Left kidney (tissue), 2 donors: ENCODE data around the gene PCCA. TPM values are rescaled to one million over a fixed set of nuclear protein-coding genes. Genes with fewer than 3 reads are reported as not detected.
"Not testable (repeated sequence)": the region's sequence is repeated elsewhere in the genome, so short reads cannot be mapped to it uniquely, and the experiment has no call there.

ENCODE experiments used
- DNase-seq: peaks from one replicate; pipeline ENCODE4 v3.0.0-alpha.2; 2013
- polyA plus RNA-seq: library from polyadenylated mRNA; unstranded; fragments of 120-200 nt; gene quantifications from one replicate; pipeline ENCODE4 v1.2.1, GENCODE V29; 2013; ENCODE audit not compliant: insufficient read length

The PCCA gene
- polyA plus RNA-seq, 1 donor = 64.7 TPM

GRCh38 chr13:100095498-100095897 lies 6.6 kb downstream of the PCCA start:
- DNase-seq = no peak

- no peak for DNase-seq
Observed at GRCh38 chr13:100096526-100096925, 7.6 kb downstream of the PCCA start.

- no peak for DNase-seq
Observed at GRCh38 chr13:100097821-100098220, 8.9 kb downstream of the PCCA start.

DNA sequence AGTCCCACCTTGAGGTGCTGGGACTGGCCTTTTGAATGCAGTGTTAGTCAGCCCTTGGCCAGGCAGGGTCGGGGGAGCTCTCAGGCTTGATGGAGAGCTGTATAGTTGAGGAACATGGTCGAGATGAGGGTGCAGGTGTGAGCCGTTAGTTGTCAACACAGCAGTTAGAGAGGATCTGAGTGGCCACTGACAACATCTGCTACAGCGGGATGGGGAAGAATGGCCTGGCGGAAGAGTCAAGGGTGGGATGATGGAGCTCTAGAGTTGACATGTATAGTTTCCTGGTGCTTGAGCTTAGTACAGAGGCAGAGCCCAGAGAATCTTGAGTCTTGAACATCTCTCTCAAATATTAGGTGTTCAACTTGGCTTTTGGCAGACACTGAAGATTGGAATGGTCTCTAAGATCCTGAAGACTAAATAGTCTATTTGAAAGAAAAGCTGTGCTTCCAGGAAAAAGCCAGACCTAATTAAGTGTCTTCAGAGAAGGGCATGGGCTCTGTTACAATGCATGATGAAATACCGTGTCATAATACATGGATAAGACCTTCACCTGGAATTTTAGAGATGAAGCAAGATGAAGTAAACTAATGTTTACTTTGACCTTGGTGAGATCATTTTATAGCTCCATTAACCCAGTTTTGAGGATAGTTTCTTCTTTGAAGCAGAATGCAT lies 9.7 kb downstream of the PCCA start:
- DNase-seq = no peak

- not testable (repeated sequence) for DNase-seq
Observed at GRCh38 chr13:100099117-100099445, 10.2 kb downstream of the PCCA start.

DNA sequence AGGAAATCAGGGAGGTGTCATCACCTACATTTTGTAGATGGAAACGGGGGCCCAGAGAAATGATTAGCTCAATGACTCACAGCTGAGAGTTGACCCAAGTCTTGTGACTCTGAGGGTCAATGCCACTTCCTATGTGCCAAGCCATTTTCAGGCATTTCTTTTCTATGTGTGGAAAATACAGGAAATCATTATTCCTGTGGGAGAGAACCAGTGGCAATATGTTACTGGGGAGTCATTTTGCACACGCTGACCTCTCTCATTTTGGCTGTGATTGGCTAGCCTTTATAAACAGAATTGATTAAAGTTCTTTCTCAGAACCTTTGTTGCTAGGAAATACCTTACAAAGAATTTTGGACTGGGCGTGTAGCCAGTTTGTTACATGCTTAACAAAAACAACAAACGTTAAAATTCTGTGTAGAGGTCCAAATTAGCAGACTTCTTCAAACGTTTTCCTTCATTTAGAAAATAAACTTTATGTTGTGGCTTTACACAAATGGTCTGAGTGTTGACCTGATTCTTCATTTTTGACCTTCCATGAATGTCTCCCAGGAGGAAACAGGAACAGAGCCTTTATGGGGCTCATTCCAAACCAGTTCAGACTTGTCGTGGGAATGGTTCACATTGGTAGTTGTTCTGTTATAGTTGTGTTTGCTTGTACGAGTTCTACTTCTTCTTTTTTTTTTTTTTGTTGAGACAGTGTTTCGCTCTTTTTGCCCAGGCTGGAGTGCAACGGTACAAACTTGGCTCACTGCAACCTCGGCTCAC lies 11.4 kb downstream of the PCCA start:
- DNase-seq = peak; percentile 54

GRCh38 chr13:100102042-100102441 lies 13.1 kb downstream of the PCCA start:
- no peak for DNase-seq

- DNase-seq = no peak
Observed at GRCh38 chr13:100106005-100106404, 17.1 kb downstream of the PCCA start.

DNA sequence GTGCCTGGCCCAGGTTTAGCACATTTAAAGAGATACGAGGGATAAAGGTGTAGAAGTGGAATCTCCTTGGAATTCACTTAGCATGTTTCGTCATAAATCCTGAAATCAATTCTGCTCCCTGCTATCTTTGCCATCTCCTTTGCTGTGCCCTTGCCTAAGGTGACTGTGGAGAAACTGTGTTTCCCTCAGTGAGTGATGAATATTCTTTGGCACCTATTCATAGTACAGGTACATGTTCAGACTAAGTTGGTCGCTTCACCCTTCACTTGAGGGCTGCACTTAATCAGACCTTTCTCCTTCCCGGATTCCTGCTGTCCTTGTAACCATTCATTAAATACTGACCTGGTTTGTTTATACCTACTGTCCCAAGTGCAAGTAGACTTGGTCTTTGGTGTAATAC lies 17.8 kb downstream of the PCCA start:
- no peak for DNase-seq

DNA sequence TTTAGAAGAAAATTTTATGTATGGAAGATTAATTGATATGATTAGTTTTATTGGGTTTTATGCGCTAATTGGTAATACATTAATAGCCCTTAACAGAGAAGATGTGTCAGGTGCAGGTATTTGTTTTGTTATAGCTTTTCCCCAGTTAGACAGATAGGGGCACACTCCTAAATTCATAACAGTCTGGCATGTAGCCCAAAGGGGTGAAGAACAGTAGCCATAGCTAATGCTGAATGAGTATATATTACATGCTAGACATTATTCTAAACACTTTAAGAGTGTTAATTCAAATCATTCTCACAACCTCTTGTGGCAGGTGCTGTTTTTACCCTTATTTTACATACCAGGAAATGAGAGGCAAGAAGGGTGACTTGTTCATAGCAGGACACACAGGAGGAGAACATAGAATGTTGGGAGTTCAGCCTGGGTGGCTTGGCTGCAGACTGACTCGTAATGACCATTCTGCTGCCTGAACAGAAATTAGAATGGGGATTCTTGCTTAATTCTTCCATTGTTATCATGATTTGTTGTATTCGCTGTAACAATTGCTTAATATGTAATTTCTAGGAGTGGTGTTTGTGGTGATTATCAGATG lies 20.1 kb downstream of the PCCA start:
- no peak for DNase-seq

GRCh38 chr13:100110269-100110668 lies 21.4 kb downstream of the PCCA start:
- no peak for DNase-seq

- DNase-seq = no peak
Observed at GRCh38 chr13:100112186-100112838, 23.4 kb downstream of the PCCA start.

DNA sequence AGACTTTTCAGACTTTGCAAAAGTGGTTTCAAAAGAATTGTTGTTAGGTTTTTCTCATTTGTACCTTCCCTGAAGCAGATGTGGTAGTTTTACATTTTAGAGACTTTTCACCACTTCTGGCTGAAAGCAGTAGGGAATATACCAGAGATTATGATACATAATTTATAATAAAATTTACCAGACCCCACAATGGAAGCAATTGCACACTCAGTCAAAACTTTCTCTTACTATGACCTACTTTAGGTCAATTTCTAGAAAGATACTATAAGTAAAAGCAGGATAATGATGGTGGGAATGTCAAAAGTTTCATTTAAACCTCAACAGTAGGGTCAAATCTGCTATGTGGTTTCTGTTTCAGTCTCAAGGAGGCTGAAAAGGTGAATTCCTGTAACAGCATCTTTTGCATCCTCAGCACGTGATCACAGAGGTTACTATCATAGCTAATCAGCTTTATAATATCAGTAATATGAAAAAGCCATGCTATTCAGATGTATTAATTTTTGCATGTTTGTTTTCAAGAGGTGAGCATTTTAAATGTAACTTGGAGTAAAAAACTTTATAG lies 26.9 kb downstream of the PCCA start:
- DNase-seq = no peak

GRCh38 chr13:100124265-100124664 lies 35.4 kb downstream of the PCCA start:
- DNase-seq = no peak

DNA sequence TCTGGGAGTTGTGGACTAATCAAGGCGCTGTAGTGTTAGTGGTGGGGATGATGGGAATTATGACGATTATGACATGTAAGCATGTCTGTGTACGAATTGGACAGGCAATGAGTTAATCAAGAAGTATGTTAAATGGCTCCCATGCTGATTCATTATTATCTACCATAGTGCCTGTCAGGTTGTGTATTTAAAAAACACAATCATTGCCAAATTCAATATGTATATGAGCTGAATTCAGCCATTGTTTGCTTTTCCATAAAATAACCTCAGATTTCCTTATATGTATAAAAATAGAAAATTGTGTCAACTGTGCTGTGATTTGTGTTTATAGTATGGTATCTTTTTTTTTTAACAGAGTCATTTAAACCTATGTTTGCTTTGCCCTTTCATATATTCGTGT lies 37.1 kb downstream of the PCCA start:
- no peak for DNase-seq

DNA sequence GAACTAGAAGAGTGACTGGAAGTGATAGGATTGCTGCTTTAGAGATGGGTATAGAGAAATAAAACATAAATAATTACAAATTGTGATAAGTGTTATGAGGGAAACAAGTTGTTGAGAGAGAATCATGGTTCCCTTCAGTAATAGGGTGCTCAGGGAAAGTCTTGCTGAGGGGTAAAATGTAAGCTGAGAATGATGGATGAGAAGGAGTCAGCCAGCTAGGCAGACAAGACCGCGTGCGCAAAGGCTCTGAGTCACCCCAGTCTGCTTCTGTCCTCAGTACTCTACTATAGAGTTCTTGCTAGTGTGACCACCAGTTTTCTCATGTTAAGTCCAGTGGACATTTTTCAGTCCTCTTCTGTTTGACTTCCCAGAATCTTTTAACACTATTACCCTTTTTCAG lies 39.5 kb downstream of the PCCA start:
- DNase-seq = no peak

DNA sequence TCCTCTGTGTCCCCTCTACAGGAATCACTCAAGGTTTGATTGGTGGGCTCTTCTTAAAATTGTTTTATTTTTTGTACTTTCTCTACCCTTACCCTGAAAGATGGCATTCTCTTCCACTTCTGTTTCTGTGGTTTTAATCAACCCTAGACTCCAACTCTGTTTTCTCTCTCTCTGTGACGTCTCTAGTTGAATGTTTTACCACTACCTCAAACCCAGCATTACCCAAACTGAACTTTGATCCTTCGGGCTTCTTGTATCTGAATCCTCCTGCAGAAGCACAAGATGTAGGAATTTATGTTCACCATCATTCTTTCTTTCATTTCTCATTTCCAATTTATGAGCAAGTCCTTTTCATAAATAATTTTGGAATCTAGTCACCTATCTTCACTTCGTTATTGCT lies 39.9 kb downstream of the PCCA start:
- DNase-seq = no peak

GRCh38 chr13:100129605-100130004 lies 40.7 kb downstream of the PCCA start:
- no peak for DNase-seq

- no peak for DNase-seq
Observed at GRCh38 chr13:100130092-100130491, 41.2 kb downstream of the PCCA start.

DNA sequence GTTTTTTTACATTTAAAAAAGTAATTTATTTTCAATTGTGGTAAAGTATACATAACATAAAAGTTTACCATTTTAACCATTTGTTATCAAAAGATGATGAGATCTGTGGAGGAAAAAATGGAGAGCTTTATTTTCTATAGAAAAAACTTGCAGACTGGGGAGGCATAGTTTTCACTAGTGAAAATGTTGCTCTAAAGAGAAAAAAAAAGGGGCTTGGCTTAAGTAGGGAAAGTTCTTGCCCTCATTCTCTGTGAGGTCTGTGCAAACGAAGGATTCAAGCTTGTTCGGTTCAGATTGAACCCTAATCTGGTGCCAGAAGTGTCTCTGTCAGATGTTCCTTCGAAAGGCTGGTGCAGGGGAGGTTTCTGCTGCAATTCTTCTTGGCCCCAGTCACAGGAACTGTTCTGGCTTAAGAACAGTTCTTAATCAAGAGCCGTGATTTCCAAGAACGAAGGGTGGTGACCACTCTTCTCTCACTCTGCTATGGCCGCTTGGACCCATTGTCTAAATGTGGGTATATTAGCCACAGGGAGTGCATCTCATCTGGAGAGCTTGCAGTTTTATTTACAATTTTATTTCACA lies 42.1 kb downstream of the PCCA start:
- no peak for DNase-seq

DNA sequence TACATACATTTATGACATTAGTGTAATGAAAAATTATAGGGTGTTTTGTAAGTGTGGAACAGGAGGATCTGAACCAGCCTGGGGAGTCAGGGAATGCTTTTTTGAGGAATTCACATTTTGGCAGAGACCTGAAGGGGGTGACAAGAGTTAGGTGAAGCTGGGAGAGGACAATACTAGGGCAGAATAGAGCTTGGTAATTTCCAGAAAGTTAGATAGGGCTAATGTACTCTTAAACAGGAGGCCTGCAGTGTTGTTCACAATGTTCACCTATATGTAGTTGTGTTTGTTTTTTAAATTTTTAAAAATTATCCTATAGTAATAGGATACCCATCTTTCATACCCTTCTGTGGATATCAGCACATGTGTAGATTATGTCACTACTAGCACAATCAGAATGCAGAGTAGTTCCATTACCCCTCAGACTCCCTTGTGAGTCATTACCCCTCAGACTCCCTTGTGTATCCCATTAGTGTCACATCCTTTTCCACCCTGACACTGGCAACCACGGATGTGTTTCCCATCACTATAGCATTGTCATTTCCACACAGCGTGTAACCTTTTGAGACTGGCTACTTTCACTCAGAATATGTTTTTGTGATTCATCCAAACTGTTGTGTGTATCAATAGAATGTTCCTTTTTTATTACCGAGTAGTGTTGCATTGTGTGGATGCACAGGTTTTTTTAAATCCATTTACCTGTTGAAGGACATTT lies 43.1 kb downstream of the PCCA start:
- no peak for DNase-seq
